T47D (cell line): ENCODE data around the gene SCO2.
A peak's percentile ranks its signal among the peaks of the same experiment; 100 is the strongest.

ENCODE experiments used
- DNase-seq, 2 experiments: peaks; one replicate each; pipeline versions ENCODE4 v3.0.0 to v3.0.0-alpha.2; 2011 to 2012; ENCODE audit warnings: low read depth in 1 of 2, low spot score in 1 of 2
- JUND ChIP-seq: IDR thresholded peaks from 2 replicates; pipeline ENCODE4 v1.6.1; 2012; ENCODE audit warnings: low read depth
- in situ Hi-C: cut with HindIII; loops from 2 replicates; pipeline ENCODE4 v1.10.0; 2016; ENCODE audit warnings: low sequenced_read_pairs, low pct_unique_long_range_greater_than_20kb

SCO2 gene

GRCh38 chr22:50503475-50504145 is 21.8 kb downstream of the SCO2 start:
- in situ Hi-C loops, result no loop called here
- DNase-seq, result no peak
- no peak for TF ChIP-seq JUND

- no peak for TF ChIP-seq JUND
- in situ Hi-C loops, result no loop called here
- no peak for DNase-seq
These were observed 22.5 kb downstream of the SCO2 start for GRCh38 chr22:50502628-50503474.

- in situ Hi-C loops, result no loop called here
- no peak for TF ChIP-seq JUND
- DNase-seq, result no peak
These were observed 23.3 kb downstream of the SCO2 start for GRCh38 chr22:50502096-50502495.

- in situ Hi-C loops, result no loop called here
- no peak for TF ChIP-seq JUND
- DNase-seq, result no peak
These were observed 24.9 kb downstream of the SCO2 start for GRCh38 chr22:50500452-50500851.

GRCh38 chr22:50498322-50498890 is 27.0 kb downstream of the SCO2 start:
- peak in 1 of 2 experiments; percentile 78 for DNase-seq
- in situ Hi-C loops, result no loop called here

GRCh38 chr22:50497093-50497492 is 28.3 kb downstream of the SCO2 start:
- DNase-seq, result no peak
- TF ChIP-seq JUND, result no peak
- in situ Hi-C loops, result no loop called here

More at GRCh38 chr22:50498322-50498890, 27.0 kb downstream of the SCO2 start:
- no peak for TF ChIP-seq JUND

- in situ Hi-C loops, result no loop called here
- no peak for DNase-seq
These were observed 34.7 kb downstream of the SCO2 start for GRCh38 chr22:50490531-50491308.

GRCh38 chr22:50489363-50490243 is 35.8 kb downstream of the SCO2 start:
- no peak for DNase-seq
- in situ Hi-C loops, result no loop called here
- TF ChIP-seq JUND, result no peak

More at GRCh38 chr22:50490531-50491308, 34.7 kb downstream of the SCO2 start:
- no peak for TF ChIP-seq JUND

GRCh38 chr22:50488886-50489285 is 36.5 kb downstream of the SCO2 start:
- in situ Hi-C loops, result no loop called here
- no peak for TF ChIP-seq JUND
- DNase-seq, result no peak

- no peak for DNase-seq
- in situ Hi-C loops, result no loop called here
- TF ChIP-seq JUND, result no peak
These were observed 37.3 kb downstream of the SCO2 start for GRCh38 chr22:50488006-50488677.
